OCI-LY1 (cell line): ENCODE measurements around the gene LGR5.

Experiments used
- H2AFZ ChIP-seq: fragments of 200-600 bp; sonication (generic), shearing (Covaris generic); 2 replicates; pipeline ENCODE4 v1.6.0; 2014; ENCODE audit warnings: antibody characterized with exemption, mild to moderate bottlenecking, low read length
- H3F3A ChIP-seq: fragments of 200-600 bp; sonication (generic), shearing (Covaris generic); 2 replicates; pipeline ENCODE4 v1.6.0; 2014; ENCODE audit warnings: mild to moderate bottlenecking, antibody characterized with exemption, low read length, moderate library complexity; ENCODE audit not compliant: insufficient read depth
- H3K27ac ChIP-seq: fragments of 200-600 bp; sonication (generic); 2 replicates; pipeline ENCODE4 v1.5.1; 2014; ENCODE audit warnings: low read length, mixed run types, mild to moderate bottlenecking, low read depth; ENCODE audit not compliant: poor library complexity, severe bottlenecking
- H3K27me3 ChIP-seq: fragments of 200-600 bp; sonication (generic); 2 replicates; pipeline ENCODE4 v1.6.0; 2014; ENCODE audit warnings: antibody characterized with exemption, mild to moderate bottlenecking, low read length, moderate library complexity; ENCODE audit not compliant: insufficient read depth
- H3K36me3 ChIP-seq: fragments of 200-600 bp; sonication (generic); 2 replicates; pipeline ENCODE4 v1.6.1; 2014; ENCODE audit warnings: mild to moderate bottlenecking, antibody characterized with exemption, low read length, moderate library complexity, mixed read lengths; ENCODE audit not compliant: insufficient read depth
- H3K4me1 ChIP-seq: fragments of 200-600 bp; sonication (generic); 2 replicates; pipeline ENCODE4 v1.5.1; 2014; ENCODE audit warnings: mild to moderate bottlenecking, low read length, moderate library complexity; ENCODE audit not compliant: insufficient read depth, severe bottlenecking
- H3K4me2 ChIP-seq: fragments of 200-600 bp; sonication (generic), shearing (Covaris generic); 2 replicates; pipeline ENCODE4 v1.6.1; 2014; ENCODE audit warnings: low read length
- H3K4me3 ChIP-seq: fragments of 200-600 bp; sonication (generic); 2 replicates; pipeline ENCODE4 v1.5.1; 2014; ENCODE audit warnings: low read length, low read depth, mild to moderate bottlenecking, mixed read lengths; ENCODE audit not compliant: poor library complexity, severe bottlenecking
- H3K79me2 ChIP-seq: fragments of 200-600 bp; shearing (Covaris generic); 2 replicates; pipeline ENCODE4 v1.6.1; 2016; ENCODE audit warnings: mixed run types, low read length, mixed read lengths; ENCODE audit not compliant: insufficient read depth
- H3K9ac ChIP-seq: fragments of 200-600 bp; sonication (generic), shearing (Covaris generic); 2 replicates; pipeline ENCODE4 v1.6.1; 2014; ENCODE audit warnings: mild to moderate bottlenecking, low read length, mixed read lengths
- H3K9me2 ChIP-seq: fragments of 200-600 bp; sonication (generic), shearing (Covaris generic); 2 replicates; pipeline ENCODE4 v1.6.1; 2014; ENCODE audit warnings: low read depth, mild to moderate bottlenecking, low read length, mixed read lengths
- H3K9me3 ChIP-seq: fragments of 200-600 bp; shearing (Covaris generic); 2 replicates; pipeline ENCODE4 v1.6.1; 2014; ENCODE audit warnings: low read length, mixed read lengths
- H4K20me1 ChIP-seq: fragments of 200-600 bp; sonication (generic), shearing (Covaris generic); 2 replicates; pipeline ENCODE4 v1.6.0; 2016; ENCODE audit warnings: mild to moderate bottlenecking, low read length; ENCODE audit not compliant: insufficient read depth
- CTCF ChIP-seq: fragments of 200-600 bp; sonication (generic), shearing (Covaris generic); IDR thresholded peaks from 2 replicates; pipeline ENCODE4 v1.5.1; 2017; ENCODE audit warnings: mild to moderate bottlenecking, antibody characterized with exemption, low read length, moderate library complexity, mixed read lengths
- EZH2 ChIP-seq: fragments of 200-600 bp; sonication (generic), shearing (Covaris generic); IDR thresholded peaks from 2 replicates; pipeline ENCODE4 v1.8.0; 2017; ENCODE audit warnings: borderline replicate concordance, mixed run types, mild to moderate bottlenecking, antibody characterized with exemption, low read length, moderate library complexity, mixed read lengths

LGR5 gene

GRCh38 chr12:71436696-71437095 is 2.9 kb upstream of the LGR5 start:
- no peak for TF ChIP-seq CTCF
- TF ChIP-seq EZH2 = no peak
- Histone ChIP-seq H3K9me2 (no peaks in the 10 kb centered on the region), H3K4me1 (no peaks in the 10 kb centered on the region), H4K20me1 (no peaks in the 10 kb centered on the region), H3F3A (no peaks in the 10 kb centered on the region), H2AFZ (no peak overlapping the region), H3K4me2 (no peak overlapping the region), H3K36me3 (no peaks in the 10 kb centered on the region), H3K27ac (no peak overlapping the region), H3K4me3 (no peak overlapping the region), H3K79me2 (no peaks in the 10 kb centered on the region), H3K9me3 (no peaks in the 10 kb centered on the region), H3K9ac (no peak overlapping the region), H3K27me3 (no peaks in the 10 kb centered on the region)

- Histone ChIP-seq H3K27ac (no peak overlapping the region), H3K4me3 (no peak overlapping the region)
Measured at GRCh38 chr12:71438670-71439361, 782 bp upstream of the LGR5 start.

GRCh38 chr12:71439362-71439612 is 311 bp upstream of the LGR5 start:
- H3K36me3 ChIP-seq = no peaks in the 10 kb centered on the region
- no peaks in the 10 kb centered on the region for H4K20me1 ChIP-seq
- TF ChIP-seq EZH2 = no peak
- no peak for TF ChIP-seq CTCF
- H3K79me2 ChIP-seq = no peaks in the 10 kb centered on the region
- no peak overlapping the region for H2AFZ ChIP-seq
- H3F3A ChIP-seq = no peaks in the 10 kb centered on the region
- no peak overlapping the region for H3K4me2 ChIP-seq
- H3K9me2 ChIP-seq = no peaks in the 10 kb centered on the region
- no peaks in the 10 kb centered on the region for H3K27me3 ChIP-seq
- H3K4me3 ChIP-seq = no peak overlapping the region
- no peak overlapping the region for H3K27ac ChIP-seq
- no peak overlapping the region for H3K9ac ChIP-seq
- no peaks in the 10 kb centered on the region for H3K4me1 ChIP-seq
- no peaks in the 10 kb centered on the region for H3K9me3 ChIP-seq

More at GRCh38 chr12:71438670-71439361, 782 bp upstream of the LGR5 start:
- Histone ChIP-seq H2AFZ (no peak overlapping the region), H3K4me2 (no peak overlapping the region), H3K36me3 (no peaks in the 10 kb centered on the region), H4K20me1 (no peaks in the 10 kb centered on the region), H3F3A (no peaks in the 10 kb centered on the region), H3K79me2 (no peaks in the 10 kb centered on the region), H3K4me1 (no peaks in the 10 kb centered on the region), H3K9me3 (no peaks in the 10 kb centered on the region), H3K9ac (no peak overlapping the region), H3K9me2 (no peaks in the 10 kb centered on the region), H3K27me3 (no peaks in the 10 kb centered on the region)
- TF ChIP-seq CTCF = no peak
- no peak for TF ChIP-seq EZH2
